ENCODE results near the gene PDCD1.

- TF ChIP-seq CTCF (IDR thresholded peaks at IDR 0.05) (no peak), POLR2A (IDR thresholded peaks at IDR 0.05) (no peak), EP300 (IDR thresholded peaks at IDR 0.05) (no peak)
Observed at GRCh38 chr2:241809383-241810306, 49.0 kb downstream of the PDCD1 start.

Data from upper lobe of left lung (tissue), 4 donors.